Measurements from ENCODE around the gene UGT1A9.

The UGT1A9 gene

GRCh38 chr2:233807966-233808935 is 136.6 kb downstream of the UGT1A9 start:
- TF ChIP-seq MAX (IDR thresholded peaks at IDR 0.05; ENCODE audit: low read depth, low read length) = no peak
- TF ChIP-seq CTCF (IDR thresholded peaks at IDR 0.05; ENCODE audit: low read depth, low read length) = no peak
- TF ChIP-seq MYC (IDR thresholded peaks at IDR 0.05; ENCODE audit: low read depth, low read length) = no peak
- TF ChIP-seq POLR2A (IDR thresholded peaks at IDR 0.05; ENCODE audit: extremely low read depth, insufficient read length) = no peak
- no peak for DNase-seq (ENCODE audit: low read depth)
- H3K4me3 ChIP-seq (ENCODE audit: low read depth, low read length) = no peak overlapping the region

- no peak for DNase-seq (ENCODE audit: low read depth)
- no peak for TF ChIP-seq MYC (IDR thresholded peaks at IDR 0.05; ENCODE audit: low read depth, low read length)
- no peak for TF ChIP-seq MAX (IDR thresholded peaks at IDR 0.05; ENCODE audit: low read depth, low read length)
- TF ChIP-seq POLR2A (IDR thresholded peaks at IDR 0.05; ENCODE audit: extremely low read depth, insufficient read length) = no peak
- no peak for TF ChIP-seq CTCF (IDR thresholded peaks at IDR 0.05; ENCODE audit: low read depth, low read length)
- H3K4me3 ChIP-seq (ENCODE audit: low read depth, low read length) = no peak overlapping the region
Observed at GRCh38 chr2:233810385-233810784, 138.7 kb downstream of the UGT1A9 start.

GRCh38 chr2:233811087-233811486 is 139.4 kb downstream of the UGT1A9 start:
- no peak for DNase-seq (ENCODE audit: low read depth)
- H3K4me3 ChIP-seq (ENCODE audit: low read depth, low read length) = no peak overlapping the region
- TF ChIP-seq MAX (IDR thresholded peaks at IDR 0.05; ENCODE audit: low read depth, low read length) (no peak), CTCF (IDR thresholded peaks at IDR 0.05; ENCODE audit: low read depth, low read length) (no peak), POLR2A (IDR thresholded peaks at IDR 0.05; ENCODE audit: extremely low read depth, insufficient read length) (no peak), MYC (IDR thresholded peaks at IDR 0.05; ENCODE audit: low read depth, low read length) (no peak)

- TF ChIP-seq CTCF (IDR thresholded peaks at IDR 0.05; ENCODE audit: low read depth, low read length) = no peak
- TF ChIP-seq MAX (IDR thresholded peaks at IDR 0.05; ENCODE audit: low read depth, low read length) = no peak
- no peak for TF ChIP-seq POLR2A (IDR thresholded peaks at IDR 0.05; ENCODE audit: extremely low read depth, insufficient read length)
- TF ChIP-seq MYC (IDR thresholded peaks at IDR 0.05; ENCODE audit: low read depth, low read length) = no peak
- H3K4me3 ChIP-seq (ENCODE audit: low read depth, low read length) = no peak overlapping the region
- no peak for DNase-seq (ENCODE audit: low read depth)
Observed at GRCh38 chr2:233811732-233812131, 140.0 kb downstream of the UGT1A9 start.

- H3K4me3 ChIP-seq (ENCODE audit: low read depth, low read length) = no peak overlapping the region
- no peak for DNase-seq (ENCODE audit: low read depth)
- TF ChIP-seq MYC (IDR thresholded peaks at IDR 0.05; ENCODE audit: low read depth, low read length) (no peak), POLR2A (IDR thresholded peaks at IDR 0.05; ENCODE audit: extremely low read depth, insufficient read length) (no peak), MAX (IDR thresholded peaks at IDR 0.05; ENCODE audit: low read depth, low read length) (no peak), CTCF (IDR thresholded peaks at IDR 0.05; ENCODE audit: low read depth, low read length) (no peak)
Observed at GRCh38 chr2:233813236-233814055, 141.7 kb downstream of the UGT1A9 start.
